HG02588 (cell line): ENCODE data around the gene AIDA.
A peak's percentile ranks its signal among the peaks of the same experiment; 100 is the strongest.
"Not testable (repeated sequence)": the region's sequence is repeated elsewhere in the genome, so short reads cannot be mapped to it uniquely, and the experiment has no call there.

Experiments used
- ATAC-seq: cut with Tn5 transposase; IDR thresholded peaks from one replicate; pipeline ENCODE4 v1.9.1; 2021; ENCODE audit warnings: mild to moderate bottlenecking, moderate library complexity; ENCODE audit not compliant: unreplicated experiment

AIDA gene

GRCh38 chr1:222712253-222713090 lies at the start of gene AIDA, which contains the start of gene BROX:
TSS of gene AIDA (minus strand) at chr1:222712491. CDS start at chr1:222712317, 174 bp downstream.
TSS of gene BROX (plus strand) at chr1:222712564. CDS start at chr1:222715700, 3,136 bp downstream.
- ATAC-seq = peak; percentile 79

GRCh38 chr1:222761083-222761482 lies 48.8 kb upstream of the AIDA start:
- ATAC-seq = no peak

GRCh38 chr1:222759451-222760035 lies 47.3 kb upstream of the AIDA start:
- ATAC-seq = no peak

- no peak for ATAC-seq
Observed at GRCh38 chr1:222757646-222758268, 45.5 kb upstream of the AIDA start.

GRCh38 chr1:222754366-222755139 lies 42.3 kb upstream of the AIDA start:
- ATAC-seq = no peak

- no peak for ATAC-seq
Observed at GRCh38 chr1:222751255-222751654, 39.0 kb upstream of the AIDA start.

- ATAC-seq = peak; percentile 54
Observed at GRCh38 chr1:222750651-222751050, 38.4 kb upstream of the AIDA start.

GRCh38 chr1:222749927-222750326 lies 37.6 kb upstream of the AIDA start:
- ATAC-seq = no peak

- not testable (repeated sequence) for ATAC-seq
Observed at GRCh38 chr1:222741630-222742457, 29.6 kb upstream of the AIDA start.

- ATAC-seq = no peak
Observed at GRCh38 chr1:222739929-222740328, 27.6 kb upstream of the AIDA start.

- ATAC-seq = no peak
Observed at GRCh38 chr1:222739465-222739864, 27.2 kb upstream of the AIDA start.

GRCh38 chr1:222736972-222737371 lies 24.7 kb upstream of the AIDA start, which contains the start of gene FAM177B:
TSS of gene FAM177B (plus strand) at chr1:222737202. CDS start at chr1:222746546, 9,344 bp downstream.
- no peak for ATAC-seq

GRCh38 chr1:222736470-222736869 lies 24.2 kb upstream of the AIDA start:
- no peak for ATAC-seq

GRCh38 chr1:222734740-222735139 lies 22.4 kb upstream of the AIDA start:
- no peak for ATAC-seq

GRCh38 chr1:222732216-222733159 lies 20.2 kb upstream of the AIDA start:
- ATAC-seq = peak; percentile 98

- ATAC-seq = no peak
Observed at GRCh38 chr1:222730866-222731265, 18.6 kb upstream of the AIDA start.

GRCh38 chr1:222728746-222729145 lies 16.5 kb upstream of the AIDA start:
- no peak for ATAC-seq

- no peak for ATAC-seq
Observed at GRCh38 chr1:222716393-222716792, 4.1 kb upstream of the AIDA start.
